Measurements from ENCODE around the gene CX3CR1. TPM values are rescaled to one million over a fixed set of nuclear protein-coding genes. Genes with fewer than 3 reads are reported as not detected.

Gene CX3CR1
- total RNA-seq, 3 donors from 2014 or later, result 0.67 to 0.94 (median 0.70) TPM

DNA sequence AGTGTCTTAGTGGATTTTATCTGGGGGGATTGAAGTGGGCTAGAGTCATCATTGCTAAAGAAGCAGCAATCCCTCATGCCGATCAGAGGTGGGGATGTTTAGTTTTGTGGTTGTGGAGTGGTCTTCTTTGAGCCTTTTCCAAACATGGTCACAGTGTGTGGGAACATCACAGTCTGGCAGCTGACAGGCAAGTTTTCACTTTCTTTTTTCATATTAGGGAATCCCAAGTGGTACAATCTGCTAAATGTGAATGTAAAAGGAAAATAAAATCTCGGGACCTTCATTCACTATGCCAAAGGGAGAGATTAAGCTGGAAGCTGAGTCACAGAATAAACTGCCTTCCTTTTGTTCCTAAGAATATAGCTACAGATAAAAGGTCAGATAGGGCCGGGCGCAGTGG is 10.4 kb upstream of the CX3CR1 start:
- TF ChIP-seq, protein P1, sequence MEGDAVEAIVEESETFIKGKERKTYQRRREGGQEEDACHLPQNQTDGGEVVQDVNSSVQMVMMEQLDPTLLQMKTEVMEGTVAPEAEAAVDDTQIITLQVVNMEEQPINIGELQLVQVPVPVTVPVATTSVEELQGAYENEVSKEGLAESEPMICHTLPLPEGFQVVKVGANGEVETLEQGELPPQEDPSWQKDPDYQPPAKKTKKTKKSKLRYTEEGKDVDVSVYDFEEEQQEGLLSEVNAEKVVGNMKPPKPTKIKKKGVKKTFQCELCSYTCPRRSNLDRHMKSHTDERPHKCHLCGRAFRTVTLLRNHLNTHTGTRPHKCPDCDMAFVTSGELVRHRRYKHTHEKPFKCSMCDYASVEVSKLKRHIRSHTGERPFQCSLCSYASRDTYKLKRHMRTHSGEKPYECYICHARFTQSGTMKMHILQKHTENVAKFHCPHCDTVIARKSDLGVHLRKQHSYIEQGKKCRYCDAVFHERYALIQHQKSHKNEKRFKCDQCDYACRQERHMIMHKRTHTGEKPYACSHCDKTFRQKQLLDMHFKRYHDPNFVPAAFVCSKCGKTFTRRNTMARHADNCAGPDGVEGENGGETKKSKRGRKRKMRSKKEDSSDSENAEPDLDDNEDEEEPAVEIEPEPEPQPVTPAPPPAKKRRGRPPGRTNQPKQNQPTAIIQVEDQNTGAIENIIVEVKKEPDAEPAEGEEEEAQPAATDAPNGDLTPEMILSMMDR (IDR thresholded peaks at IDR 0.05), result no peak
- no peak overlapping the region for H3K4me3 ChIP-seq
- intact Hi-C loops (cut with DNase I, micrococcal nuclease), result loop anchor here (5.0 to 10.0 kb wide), 2 partner anchors 95 to 103 kb away; partner anchors contain the start of gene SLC25A38 (in 1 of the 2)

DNA sequence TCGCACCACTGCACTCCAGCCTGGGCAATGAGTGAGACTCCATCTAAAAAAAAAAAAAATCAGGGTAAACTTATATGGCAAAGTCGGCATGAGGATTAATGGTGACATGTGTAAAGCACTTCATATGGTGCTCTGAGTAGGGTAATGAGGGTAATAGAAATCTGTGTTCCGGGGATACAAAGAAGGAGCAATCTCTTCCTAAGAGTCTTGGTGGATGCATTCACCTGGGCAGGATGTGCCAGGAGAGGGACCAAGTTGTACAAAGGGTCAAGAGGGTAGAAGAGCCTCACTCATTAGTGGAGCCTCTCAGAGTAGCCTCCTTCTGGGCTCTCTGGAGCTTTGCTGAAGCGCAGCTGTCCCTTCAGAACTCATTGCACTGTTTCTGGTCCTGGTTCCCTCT is 9.3 kb upstream of the CX3CR1 start:
- no peaks in the 10 kb centered on the region for H3K36me3 ChIP-seq (ENCODE audit: low read depth)
- no peaks in the 10 kb centered on the region for H3K9me3 ChIP-seq
- no peak for ATAC-seq
- H3K4me1 ChIP-seq (ENCODE audit: low read depth), result no peaks in the 10 kb centered on the region
- intact Hi-C loops (cut with DNase I, micrococcal nuclease), result loop anchor here (5.0 to 10.0 kb wide), 2 partner anchors 162 to 164 kb away; no protein-coding TSS in a partner anchor
- no peak overlapping the region for H3K4me3 ChIP-seq
- no peak for DNase-seq
- TF ChIP-seq, protein P1 (IDR thresholded peaks at IDR 0.05), result no peak

More for the DNA sequence above, 10.4 kb upstream of the CX3CR1 start:
- ATAC-seq, result peak; percentile 68
- DNase-seq, result peak in 1 of 3 donors; percentile 21
- Histone ChIP-seq H3K36me3 (ENCODE audit: low read depth) (no peaks in the 10 kb centered on the region), H3K9me3 (no peaks in the 10 kb centered on the region), H3K4me1 (ENCODE audit: low read depth) (no peaks in the 10 kb centered on the region)

DNA sequence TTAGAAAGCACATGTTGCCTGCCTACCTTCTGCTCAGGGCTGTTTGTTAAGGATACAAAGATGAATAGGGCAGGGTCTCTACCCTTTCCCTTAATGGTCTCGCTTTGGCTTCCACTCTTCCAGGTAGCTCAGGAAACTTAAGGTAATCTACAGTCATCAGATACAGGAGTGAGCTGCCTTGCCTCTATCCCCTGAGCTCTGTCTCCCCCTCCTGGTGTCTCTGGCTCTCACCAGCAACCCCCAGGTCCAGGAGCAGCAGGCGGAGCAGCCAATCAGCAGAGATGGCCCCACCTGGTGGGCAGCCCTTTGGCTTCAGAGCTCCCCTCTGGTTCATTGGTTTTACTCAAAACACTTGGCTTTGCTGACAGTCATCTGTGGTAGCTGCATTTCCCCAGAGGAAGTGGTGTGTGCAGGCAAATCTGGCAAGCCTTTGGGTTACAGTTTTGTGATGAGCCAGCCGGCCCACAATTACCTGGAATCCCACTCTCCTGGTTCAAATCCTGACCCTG is 8.5 kb upstream of the CX3CR1 start:
- DNase-seq, result peak; percentile 82 to 87 (median 83)
- peak; percentile 92 for ATAC-seq
- Histone ChIP-seq H3K36me3 (ENCODE audit: low read depth) (no peaks in the 10 kb centered on the region), H3K4me1 (ENCODE audit: low read depth) (no peaks in the 10 kb centered on the region), H3K9me3 (no peaks in the 10 kb centered on the region), H3K4me3 (no peak overlapping the region)
- TF ChIP-seq, protein P1 (IDR thresholded peaks at IDR 0.05), result peak; percentile 56
- intact Hi-C loops (cut with DNase I, micrococcal nuclease), result loop anchor here (1.0 to 10.0 kb wide), 3 partner anchors 80 to 164 kb away; no protein-coding TSS in a partner anchor

DNA sequence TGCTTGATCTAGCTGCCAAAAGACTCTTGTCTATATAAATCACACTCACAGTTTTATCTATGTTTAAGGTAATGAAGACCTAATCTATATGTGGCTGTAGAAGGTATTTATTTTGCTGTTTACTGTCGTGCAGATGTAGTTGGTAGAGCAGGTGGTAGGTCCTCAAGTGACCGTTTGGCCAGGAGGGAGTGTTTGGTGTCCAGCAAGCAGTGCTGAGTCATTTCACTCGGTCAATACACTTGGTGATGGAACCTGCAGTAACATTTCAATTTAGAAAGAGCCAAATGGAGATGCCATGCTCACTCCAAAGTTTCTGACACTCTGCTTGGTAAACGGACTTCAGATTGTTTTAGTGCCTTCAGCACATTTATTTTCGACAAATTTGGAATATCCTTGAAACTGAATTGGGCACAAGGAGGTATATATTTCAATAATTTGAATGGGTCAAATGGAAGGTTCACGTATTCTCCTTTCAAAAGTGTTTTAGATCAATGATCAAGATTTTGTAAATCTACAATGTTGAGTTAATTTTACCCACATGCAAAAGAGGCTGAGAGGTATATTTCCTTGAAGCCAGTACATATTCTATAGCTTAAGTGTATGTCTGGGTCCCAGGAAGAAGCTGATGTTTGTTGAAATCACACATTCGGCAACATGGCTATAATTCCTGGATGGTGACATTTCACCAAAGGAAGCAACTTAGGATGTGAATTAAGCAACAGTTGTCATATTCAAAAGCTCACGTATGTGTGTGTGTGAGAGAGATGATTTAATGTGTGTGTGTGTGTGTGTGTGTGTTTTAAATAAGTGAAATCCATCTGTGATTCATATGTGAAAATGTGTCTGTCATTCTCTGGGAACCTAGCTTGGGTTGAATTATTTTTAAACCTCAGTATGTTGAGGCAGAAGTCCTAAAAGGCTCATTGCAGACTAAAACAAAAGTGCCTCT is 7.7 kb upstream of the CX3CR1 start:
- no peak overlapping the region for H3K4me3 ChIP-seq
- ATAC-seq (no peak), DNase-seq (no peak)
- TF ChIP-seq, protein P1 (IDR thresholded peaks at IDR 0.05), result no peak
- no peaks in the 10 kb centered on the region for H3K36me3 ChIP-seq (ENCODE audit: low read depth)
- intact Hi-C loops (cut with DNase I, micrococcal nuclease), result loop anchor here (1.0 to 10.0 kb wide), 3 partner anchors 79 to 163 kb away; no protein-coding TSS in a partner anchor
- no peaks in the 10 kb centered on the region for H3K4me1 ChIP-seq (ENCODE audit: low read depth)
- H3K9me3 ChIP-seq, result no peaks in the 10 kb centered on the region

DNA sequence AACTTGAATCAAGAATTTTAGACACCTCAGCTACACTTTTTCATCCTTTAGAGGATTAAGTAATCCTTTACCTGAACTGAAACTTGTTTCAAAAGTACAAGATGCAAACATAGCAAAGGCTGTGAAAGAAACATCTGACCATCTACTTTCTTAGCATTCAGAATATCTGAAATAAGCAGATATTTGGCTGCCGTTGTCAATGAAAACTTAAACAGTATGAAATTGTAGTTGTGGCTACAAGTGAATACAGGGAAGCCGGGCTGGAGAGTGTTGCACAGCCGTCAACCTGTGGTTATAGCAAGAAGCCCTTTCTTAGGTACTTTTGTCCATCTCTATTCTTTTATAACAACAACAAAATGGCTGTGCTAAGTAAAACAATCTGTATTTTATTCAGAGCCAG is 6.9 kb upstream of the CX3CR1 start:
- intact Hi-C loops (cut with DNase I, micrococcal nuclease), result loop anchor here (5.0 to 10.0 kb wide), 2 partner anchors 159 to 162 kb away; no protein-coding TSS in a partner anchor
- no peaks in the 10 kb centered on the region for H3K36me3 ChIP-seq (ENCODE audit: low read depth)
- H3K4me1 ChIP-seq (ENCODE audit: low read depth), result no peaks in the 10 kb centered on the region
- no peaks in the 10 kb centered on the region for H3K9me3 ChIP-seq
- ATAC-seq (no peak), DNase-seq (no peak)
- H3K4me3 ChIP-seq, result no peak overlapping the region
- TF ChIP-seq, protein P1 (IDR thresholded peaks at IDR 0.05), result no peak

Measured in mucosa of descending colon (tissue), 3 donors.